Mucosa of descending colon (tissue), 3 donors: ENCODE measurements around the gene HSD3B7. TPM values are rescaled to one million over a fixed set of nuclear protein-coding genes. Genes with fewer than 3 reads are reported as not detected.

Experiments
- ATAC-seq: fragments of 200-7000 bp; cut with Tn5 transposase; one replicate; pipeline ENCODE4 v1.9.1; 2020; ENCODE audit warnings: mild to moderate bottlenecking, moderate library complexity
- DNase-seq, 3 donors: peaks; one replicate each; pipeline ENCODE4 v3.0.0-alpha.2; 2020
- H3K36me3 ChIP-seq: fragments of 200-600 bp; one replicate; pipeline ENCODE4 v1.8.0; 2021; ENCODE audit warnings: low read depth, mild to moderate bottlenecking
- H3K4me1 ChIP-seq: fragments of 200-600 bp; one replicate; pipeline ENCODE4 v1.8.0; 2021; ENCODE audit warnings: low read depth, mild to moderate bottlenecking
- H3K4me3 ChIP-seq: fragments of 200-600 bp; one replicate; pipeline ENCODE4 v1.8.0; 2021; ENCODE audit warnings: mild to moderate bottlenecking
- H3K9me3 ChIP-seq: fragments of 200-600 bp; one replicate; pipeline ENCODE4 v1.8.0; 2021; ENCODE audit warnings: mild to moderate bottlenecking
- intact Hi-C, 2 donors: fragments of 100-400 bp; cut with DNase I in 1 of 2; cut with micrococcal nuclease in 1 of 2; formaldehyde crosslinking; loops; one replicate each; pipeline versions ENCODE4 v1.11.0 to v1.11.1; 2022; cut with DNase I, micrococcal nuclease
- total RNA-seq, 3 donors: library from RNA; stranded (reverse); fragmentation: NEBNext Ultra II Directional in 2 of 3; extraction: Animal tissue kit (Norgen Biotek cat#: 25700) in 2 of 3; gene quantifications; one replicate each; pipeline versions ENCODE4 v1.2.1 to v1.2.4, GENCODE V29; 2021 to 2023
- TF ChIP-seq, protein P1 (sequence below): fragments of 200-600 bp; IDR thresholded peaks from one replicate; pipeline ENCODE4 v1.8.0; 2022; ENCODE audit warnings: antibody characterized with exemption, mild to moderate bottlenecking
- donor health status: DM: no; HTN: no; CAD: no; lungs with moderate emphysema.
- donor health status: DM: no; HTN: no; CAD: no.
- donor health status: DM: no; HTN: yes; CAD: no.

HSD3B7 gene
- total RNA-seq, 3 donors from 2014 or later, result 16.5 to 27.7 (median 23.2) TPM

- TF ChIP-seq, protein P1, sequence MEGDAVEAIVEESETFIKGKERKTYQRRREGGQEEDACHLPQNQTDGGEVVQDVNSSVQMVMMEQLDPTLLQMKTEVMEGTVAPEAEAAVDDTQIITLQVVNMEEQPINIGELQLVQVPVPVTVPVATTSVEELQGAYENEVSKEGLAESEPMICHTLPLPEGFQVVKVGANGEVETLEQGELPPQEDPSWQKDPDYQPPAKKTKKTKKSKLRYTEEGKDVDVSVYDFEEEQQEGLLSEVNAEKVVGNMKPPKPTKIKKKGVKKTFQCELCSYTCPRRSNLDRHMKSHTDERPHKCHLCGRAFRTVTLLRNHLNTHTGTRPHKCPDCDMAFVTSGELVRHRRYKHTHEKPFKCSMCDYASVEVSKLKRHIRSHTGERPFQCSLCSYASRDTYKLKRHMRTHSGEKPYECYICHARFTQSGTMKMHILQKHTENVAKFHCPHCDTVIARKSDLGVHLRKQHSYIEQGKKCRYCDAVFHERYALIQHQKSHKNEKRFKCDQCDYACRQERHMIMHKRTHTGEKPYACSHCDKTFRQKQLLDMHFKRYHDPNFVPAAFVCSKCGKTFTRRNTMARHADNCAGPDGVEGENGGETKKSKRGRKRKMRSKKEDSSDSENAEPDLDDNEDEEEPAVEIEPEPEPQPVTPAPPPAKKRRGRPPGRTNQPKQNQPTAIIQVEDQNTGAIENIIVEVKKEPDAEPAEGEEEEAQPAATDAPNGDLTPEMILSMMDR, result no peak
- Histone ChIP-seq H3K4me3 (no peak overlapping the region), H3K36me3 (no peaks in the 10 kb centered on the region), H3K9me3 (no peaks in the 10 kb centered on the region), H3K4me1 (no peaks in the 10 kb centered on the region)
- ATAC-seq (no peak), DNase-seq (no peak)
- intact Hi-C loops, result no loop called here
Measured at GRCh38 chr16:31023252-31023602, 38.2 kb downstream of the HSD3B7 start.

- Histone ChIP-seq H3K4me3 (no peak overlapping the region), H3K9me3 (no peaks in the 10 kb centered on the region), H3K4me1 (no peaks in the 10 kb centered on the region), H3K36me3 (no peaks in the 10 kb centered on the region)
- no peak for DNase-seq
- TF ChIP-seq, protein P1, result no peak
- ATAC-seq, result no peak
- intact Hi-C loops, result no loop called here
Measured at GRCh38 chr16:31023627-31024226, 38.7 kb downstream of the HSD3B7 start.

DNA sequence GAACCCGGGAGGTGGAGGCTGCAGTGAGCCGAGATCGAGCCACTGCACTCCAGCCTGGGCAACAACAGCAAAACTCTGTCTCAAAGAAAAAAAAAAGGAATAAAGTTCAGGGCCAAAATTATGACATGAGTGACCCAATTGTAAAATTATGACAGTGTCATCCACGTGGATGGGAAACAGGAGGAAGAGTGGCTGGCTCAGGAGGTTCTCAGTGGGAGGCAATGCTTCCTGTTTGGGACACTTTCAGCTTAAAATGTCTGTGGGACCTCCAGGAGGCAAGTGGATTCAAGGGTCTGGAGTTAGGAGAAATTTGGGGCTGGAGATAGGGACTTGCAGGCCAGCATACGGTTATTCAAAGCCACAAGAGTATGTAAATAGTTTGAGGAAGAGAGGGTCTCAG lies 40.3 kb downstream of the HSD3B7 start:
- Histone ChIP-seq H3K4me1 (no peaks in the 10 kb centered on the region), H3K9me3 (no peaks in the 10 kb centered on the region), H3K4me3 (no peak overlapping the region), H3K36me3 (no peaks in the 10 kb centered on the region)
- ATAC-seq (no peak), DNase-seq (no peak)
- TF ChIP-seq, protein P1, result no peak
- intact Hi-C loops, result no loop called here

- H3K36me3 ChIP-seq, result no peaks in the 10 kb centered on the region
- intact Hi-C loops, result no loop called here
- no peaks in the 10 kb centered on the region for H3K9me3 ChIP-seq
- no peak overlapping the region for H3K4me3 ChIP-seq
- peaks cover 2% of the 10 kb centered on the region for H3K4me1 ChIP-seq
- DNase-seq (no peak), ATAC-seq (no peak)
- TF ChIP-seq, protein P1, result no peak
Measured at GRCh38 chr16:31029272-31029671, 44.3 kb downstream of the HSD3B7 start.

- no peaks in the 10 kb centered on the region for H3K9me3 ChIP-seq
- ATAC-seq (no peak), DNase-seq (no peak)
- H3K36me3 ChIP-seq, result no peaks in the 10 kb centered on the region
- no peak overlapping the region for H3K4me3 ChIP-seq
- TF ChIP-seq, protein P1, result no peak
- intact Hi-C loops, result loop anchor here in 1 of 2 donors (10.0 kb wide), 1 partner anchor 46 kb away; the partner anchor contains the start of gene HSD3B7
- peaks cover 12% of the 10 kb centered on the region for H3K4me1 ChIP-seq
Measured at GRCh38 chr16:31031276-31031675, 46.3 kb downstream of the HSD3B7 start.
